Left forelimb (tissue), 1 donor: ENCODE results near the gene DLGAP5.

Experiments used
- DNase-seq: peaks from one replicate; pipeline ENCODE4 v3.0.0-alpha.2; 2018; ENCODE audit warnings: low spot score

Gene DLGAP5

DNA sequence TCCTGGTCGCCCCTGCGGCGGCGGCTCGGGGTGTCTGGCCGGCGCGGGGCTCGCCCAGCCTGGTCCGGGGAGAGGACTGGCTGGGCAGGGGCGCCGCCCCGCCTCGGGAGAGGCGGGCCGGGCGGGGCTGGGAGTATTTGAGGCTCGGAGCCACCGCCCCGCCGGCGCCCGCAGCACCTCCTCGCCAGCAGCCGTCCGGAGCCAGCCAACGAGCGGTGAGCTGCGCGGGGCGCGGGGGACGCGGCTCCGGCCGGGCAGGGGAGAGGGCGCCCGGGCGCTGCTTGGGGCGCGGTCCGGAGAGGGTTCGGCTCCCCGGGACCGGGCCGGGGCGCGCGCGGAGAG, 62.3 kb downstream of the DLGAP5 start, which contains the start of gene LGALS3:
Gene LGALS3, plus strand, starts transcription at position 167 of the 342 bp plus-strand sequence. CDS start 8,122 bp downstream, outside the sequence.
- DNase-seq, result peak; percentile 77

DNA sequence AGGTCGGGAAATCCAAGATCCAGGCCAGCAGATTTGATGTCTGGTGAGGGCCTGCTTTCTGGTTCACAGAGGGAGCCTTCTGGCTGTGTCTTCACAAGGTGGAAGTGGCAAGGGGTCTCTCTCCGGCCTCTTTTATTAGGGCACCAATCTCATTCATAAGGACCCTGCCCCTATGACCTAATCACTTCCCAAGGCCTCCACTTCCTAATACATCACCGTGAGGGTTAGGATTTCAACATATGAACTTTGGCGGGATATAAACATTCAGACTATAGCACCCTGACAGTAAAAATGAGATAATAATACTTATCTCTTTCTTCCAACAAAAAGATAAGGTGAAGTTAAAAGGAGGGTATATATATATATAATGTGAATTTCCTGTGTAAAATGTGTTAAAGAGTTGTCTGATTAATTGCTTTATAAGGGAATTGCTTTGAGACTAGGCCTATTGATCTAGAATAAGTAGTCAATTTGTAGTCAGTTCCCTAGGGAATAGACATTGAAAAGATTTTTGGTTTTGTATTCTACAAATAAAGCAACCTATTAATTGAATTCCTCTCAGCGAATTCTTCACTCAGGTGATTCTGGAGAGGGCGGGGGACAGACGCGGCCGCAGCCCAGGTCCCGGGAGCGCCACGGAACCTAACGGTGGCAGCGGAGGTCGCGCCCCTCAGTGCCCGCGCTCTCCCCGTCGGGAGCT, 62.8 kb downstream of the DLGAP5 start:
- DNase-seq, result no peak

DNA sequence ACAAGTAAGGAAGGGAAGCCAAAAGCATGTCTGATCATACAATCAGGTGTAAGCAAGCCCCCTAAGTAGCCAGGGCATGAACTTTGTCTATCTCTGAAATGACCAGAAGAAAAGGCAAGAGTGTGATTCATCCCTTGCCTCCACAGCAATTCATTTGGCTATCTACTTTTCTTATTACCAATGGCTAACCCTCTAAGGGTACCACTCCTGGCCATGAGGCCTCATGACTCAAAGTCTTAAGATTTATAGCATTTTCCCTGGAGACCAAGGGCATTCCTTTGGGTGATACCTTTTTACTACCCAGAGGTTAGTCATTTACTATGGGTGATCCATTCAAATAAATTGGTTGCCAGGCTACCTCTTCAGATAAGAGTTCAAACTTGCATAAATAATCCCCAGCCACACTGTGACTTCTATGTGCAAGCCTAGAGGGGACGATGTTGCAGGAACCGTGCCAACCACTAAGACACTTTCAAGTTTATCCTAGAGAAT, 63.9 kb downstream of the DLGAP5 start:
- no peak for DNase-seq

DNA sequence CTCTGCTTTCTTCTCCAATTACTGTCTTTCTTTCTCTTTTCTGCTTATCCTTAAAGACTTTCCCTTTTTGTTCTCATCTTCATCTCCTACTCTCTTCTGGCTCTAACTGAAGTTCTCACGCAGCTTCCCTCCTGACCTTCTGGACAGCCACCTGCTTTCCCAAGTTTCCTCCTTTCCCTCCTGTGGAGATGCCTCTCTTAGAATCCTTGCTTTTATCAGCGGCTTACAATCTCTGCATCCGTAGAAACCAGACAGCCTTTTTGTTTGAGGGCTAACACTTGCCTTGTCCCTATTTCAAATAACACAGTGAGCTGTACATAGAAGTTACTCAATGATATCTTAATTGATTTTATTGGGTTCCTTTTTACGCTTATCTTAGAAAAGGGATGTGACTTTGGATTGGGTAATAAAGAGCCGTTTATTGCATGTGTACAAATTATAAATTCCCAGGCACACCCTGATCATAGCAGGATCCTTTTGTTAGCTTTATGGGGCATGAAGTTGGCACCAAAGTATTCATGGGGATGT, 64.4 kb downstream of the DLGAP5 start:
- no peak for DNase-seq

DNA sequence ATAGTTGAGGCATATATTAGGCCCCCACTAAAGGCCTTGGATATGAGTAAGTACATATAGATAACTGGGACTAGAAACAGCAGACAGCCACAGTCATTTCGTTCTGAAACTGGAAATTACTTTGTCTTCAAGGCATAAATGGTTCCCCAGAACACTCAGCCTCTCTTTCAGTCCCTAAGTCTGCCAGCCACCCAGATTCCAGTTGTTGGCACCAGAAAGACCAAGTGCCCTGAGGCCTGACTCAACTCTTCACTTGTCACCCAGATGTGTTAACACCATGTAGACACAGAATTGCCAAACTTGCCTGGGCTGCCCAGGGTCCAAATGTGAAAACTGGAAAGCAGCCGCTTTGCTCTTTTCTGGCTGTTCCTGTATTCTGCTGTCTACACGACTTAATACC, 65.4 kb downstream of the DLGAP5 start:
- DNase-seq, result no peak

DNA sequence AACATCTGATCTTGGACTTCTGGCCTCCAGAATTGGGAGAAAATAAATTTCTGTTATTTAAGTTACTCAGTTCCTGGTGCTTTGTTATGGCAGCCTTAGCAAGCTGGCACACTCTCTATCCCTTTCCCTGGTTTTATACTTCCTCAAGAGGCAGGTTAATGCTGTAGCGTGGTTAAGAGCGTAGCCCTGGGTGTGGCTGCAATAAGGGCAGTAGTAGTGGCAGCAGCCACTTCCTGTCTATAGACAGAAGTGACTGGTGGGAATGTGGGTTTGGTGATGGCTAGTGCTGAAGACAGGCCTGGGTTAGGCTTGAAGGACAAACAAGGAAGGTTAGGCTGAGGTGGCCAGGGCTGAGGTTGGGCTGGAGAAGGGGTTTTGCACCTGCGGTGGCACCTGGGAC, 66.0 kb downstream of the DLGAP5 start:
- no peak for DNase-seq

DNA sequence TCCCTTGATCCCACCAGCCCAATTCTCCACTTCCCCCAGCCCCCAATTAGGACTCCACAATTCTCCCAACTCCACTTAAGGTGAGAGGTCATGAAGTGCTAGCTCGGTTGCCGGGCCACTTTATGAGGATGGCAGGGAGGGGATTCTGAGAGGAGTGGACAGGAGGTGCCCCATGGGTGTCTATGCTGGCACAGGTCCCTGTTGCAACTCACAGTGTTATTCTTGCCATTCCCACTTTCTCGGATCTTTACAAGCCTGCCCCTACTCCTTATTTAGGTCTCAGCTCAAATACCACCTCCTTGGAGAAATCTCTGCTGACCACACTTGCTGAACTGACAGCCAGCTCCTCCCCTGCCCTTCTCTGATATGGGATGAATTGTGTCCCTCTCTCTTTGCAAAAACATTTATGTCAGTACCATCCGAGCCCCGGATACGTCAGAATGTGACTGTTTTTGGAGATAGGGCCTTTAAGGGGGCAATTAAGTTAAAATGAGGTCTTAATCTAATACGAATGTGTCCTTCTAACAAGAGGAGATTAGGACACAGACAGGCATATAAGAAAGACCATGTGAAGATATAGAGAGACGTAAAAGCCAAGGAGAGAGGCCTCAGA, 66.5 kb downstream of the DLGAP5 start:
- no peak for DNase-seq

DNA sequence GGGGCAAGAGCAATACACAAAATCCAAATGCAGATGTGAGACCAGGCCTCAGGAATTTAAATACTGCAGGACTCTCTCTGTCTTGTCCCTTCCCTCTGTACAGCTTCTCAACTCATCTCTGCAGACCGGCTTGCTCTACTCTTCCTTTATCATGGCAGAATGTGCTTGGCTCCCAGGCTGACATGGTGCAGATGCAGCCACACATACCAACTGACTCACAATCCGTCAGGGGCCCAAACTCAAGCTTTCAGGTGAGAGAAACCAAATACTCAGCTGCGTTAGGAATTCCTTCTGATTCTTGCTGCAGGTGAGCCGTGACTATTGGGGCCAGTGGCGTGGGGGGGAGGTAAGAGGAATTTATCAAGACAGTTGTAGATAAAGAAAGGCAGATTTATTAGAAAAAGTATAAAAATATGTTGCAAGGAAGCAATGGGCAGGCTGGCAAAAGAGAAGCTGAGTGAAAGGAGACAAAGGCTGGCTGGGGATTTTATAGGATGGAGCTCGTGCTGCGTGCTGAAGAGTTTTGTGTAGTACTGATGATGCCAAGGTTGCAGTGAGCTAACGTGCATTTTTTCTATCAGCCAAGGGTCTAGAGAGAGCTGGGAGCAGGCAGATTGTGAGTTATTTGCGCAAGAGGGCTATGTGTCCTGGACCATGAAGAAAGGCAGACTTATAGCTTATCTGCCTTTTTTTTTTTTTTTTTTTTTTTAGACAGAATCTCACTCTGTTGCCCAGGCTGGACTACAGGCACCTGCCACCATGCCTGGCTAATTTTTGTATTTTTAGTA, 67.3 kb downstream of the DLGAP5 start:
- DNase-seq, result no peak

DNA sequence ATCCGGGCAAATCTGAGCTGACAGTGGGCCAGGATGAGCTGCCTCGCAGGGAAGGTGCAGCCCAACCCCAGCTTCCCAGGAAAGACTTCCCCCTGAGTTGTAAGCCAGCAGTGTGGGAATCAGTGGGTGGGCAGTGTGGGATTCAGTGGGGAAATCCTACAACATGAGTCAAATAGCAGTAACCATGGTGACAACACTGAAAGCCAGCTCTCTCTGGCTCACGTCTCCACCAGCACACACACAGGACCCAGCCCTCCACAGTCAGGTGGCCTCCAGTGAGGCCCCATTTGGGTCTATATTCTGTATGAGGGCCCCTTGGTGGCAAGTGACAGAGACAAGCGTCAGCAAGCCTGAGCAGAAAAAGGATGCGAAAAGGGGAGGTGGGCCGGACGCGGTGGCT, 68.3 kb downstream of the DLGAP5 start:
- DNase-seq, result no peak

DNA sequence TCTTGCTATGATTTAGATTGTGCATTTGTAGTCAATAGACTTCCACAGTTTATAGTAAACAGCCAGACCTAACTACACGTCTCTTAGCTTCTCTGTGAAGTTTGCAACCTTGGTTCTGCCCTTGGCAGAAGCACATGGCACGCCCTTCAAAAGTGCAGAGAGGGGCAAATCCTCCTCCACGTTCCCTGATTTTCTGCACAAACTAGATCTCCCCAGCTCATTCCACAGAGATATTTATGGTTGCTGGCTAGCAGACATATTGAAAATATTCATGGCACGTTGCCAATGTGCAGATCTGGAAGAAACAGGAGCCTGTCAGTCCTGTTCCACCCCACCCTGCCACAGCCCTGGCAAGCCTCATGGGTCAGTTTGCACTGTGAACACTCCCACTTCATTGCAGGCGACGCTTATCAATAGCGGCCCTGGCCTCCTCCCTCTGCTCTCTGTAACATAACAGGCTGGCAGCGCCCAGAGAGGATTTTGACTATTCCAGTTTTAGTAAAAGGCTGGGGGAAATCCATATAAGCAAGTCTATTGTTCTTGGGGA, 68.9 kb downstream of the DLGAP5 start:
- DNase-seq, result no peak

DNA sequence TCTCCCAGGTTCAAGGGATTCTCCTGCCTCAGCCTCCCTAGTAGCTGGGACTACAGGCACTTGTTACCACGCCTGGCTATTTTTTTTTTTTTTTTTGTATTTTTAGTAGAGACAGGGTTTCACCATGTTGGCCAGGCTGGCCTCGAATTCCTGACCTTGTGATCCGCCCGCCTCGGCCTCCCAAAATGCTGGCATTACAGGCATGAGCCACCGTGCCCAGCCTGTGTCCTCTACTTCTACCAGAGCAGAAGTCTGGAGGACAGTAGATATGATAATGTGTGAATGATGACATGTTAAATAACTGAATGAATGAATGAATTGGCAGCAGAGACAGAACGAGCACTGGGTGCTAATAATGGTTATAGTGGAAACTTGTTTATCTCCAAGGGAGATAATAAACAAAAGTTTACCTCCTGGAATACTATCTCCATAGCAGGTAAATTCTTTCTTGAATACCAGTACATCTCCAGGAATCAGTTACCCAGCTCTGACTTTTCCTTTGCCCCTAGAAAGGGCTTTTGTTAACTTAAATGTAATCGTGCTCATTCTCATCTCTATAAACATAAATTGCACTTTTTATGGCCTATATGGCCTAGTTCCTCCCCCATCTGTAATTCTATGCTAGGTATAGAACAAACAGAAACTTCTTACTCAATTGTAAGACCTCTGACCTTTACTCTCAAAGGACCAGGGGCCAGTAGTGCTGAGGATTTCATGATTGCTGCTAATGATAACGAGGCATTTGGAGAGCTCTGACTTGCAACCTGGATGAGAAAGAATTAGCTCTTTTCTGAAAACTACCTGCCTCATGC, 69.6 kb downstream of the DLGAP5 start:
- no peak for DNase-seq

DNA sequence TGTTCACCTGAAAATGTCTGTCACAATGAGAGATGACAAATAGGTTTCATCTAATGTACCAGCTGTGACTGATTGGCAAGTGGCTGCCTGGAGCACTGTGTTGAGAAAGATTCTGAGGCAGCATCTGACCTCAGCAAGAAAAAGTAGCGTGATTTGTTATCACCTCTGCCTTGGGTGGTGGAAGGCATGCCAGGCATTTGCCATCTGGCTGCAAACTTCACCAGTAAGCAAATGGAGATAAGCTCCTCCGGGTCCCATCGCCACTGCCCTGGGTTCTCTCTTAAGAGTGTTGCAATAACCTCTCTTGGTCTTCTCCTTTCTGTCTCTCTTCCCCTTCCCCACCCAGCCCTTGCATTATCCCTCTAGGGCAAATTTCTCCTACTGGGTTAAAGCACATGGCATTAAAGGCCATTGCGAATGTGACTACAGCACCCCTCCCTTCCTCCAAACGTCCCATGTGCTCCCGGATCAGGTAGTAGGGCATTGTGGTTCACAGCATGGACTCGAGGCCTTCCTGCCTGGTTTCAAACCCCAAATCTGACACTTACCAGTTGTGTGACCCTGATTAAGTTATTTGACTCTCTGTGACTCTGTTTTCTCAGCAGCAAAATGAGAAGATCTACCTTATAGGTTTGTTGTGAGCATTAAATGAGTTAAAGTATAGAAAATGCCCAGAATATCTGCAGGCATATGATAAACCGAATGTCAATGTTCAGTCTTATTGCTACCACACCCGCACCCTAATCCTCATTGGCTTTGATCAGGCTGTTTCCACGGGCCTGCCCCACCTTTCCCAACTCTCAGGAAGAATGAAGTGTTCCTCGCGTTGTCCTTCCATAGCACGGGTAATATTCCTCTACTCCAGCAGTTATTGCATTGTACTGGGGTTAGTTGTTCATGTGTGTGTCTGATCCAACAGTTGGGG, 70.6 kb downstream of the DLGAP5 start:
- no peak for DNase-seq

DNA sequence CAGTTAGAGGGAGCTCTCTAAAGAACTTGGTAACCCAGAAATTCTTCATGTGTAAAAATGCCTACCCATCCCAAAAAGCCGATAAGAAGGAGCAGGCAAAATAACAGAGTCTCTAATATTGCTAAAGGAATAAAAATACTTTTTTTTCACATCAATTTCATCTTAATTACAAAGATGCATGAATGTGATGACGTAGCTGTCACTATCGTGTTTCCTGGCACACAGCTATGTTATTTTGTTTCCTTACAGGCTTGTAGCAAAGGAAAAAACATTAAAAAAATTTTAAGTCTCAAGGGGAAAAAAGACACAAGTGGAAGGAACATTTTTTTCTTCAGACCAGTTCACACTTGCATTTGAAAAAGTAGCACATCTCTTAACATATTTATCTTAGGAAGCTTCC, 72.6 kb downstream of the DLGAP5 start:
- DNase-seq, result no peak

DNA sequence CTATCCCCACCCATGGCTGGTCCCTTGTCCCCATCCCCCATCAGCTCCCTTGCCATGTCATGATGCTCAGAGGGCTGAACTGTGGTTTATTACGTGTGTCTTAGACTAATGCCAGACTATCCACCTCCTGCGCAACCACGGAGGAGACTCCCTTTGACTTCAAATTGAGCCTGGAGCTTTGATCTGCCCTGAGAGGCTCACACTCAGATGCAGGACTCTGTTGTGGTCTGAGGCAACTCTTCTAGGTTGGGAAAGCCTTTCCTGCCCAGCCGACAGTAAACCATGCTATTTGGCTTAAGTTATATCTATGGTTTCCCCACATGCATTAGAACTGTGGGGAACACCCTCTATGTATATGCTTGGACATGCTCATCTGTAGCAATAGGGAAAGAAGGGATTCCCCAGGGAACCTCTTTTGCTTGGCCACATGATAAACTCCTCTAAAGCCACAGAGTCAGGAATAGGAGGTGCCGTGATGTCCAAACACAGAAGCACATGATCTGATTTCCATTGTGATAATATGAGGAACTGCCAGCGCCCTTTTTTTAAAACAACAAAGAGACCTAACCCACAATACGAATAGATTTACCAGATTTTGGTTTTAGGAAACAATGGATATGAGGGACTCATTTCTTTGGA, 73.5 kb downstream of the DLGAP5 start:
- no peak for DNase-seq

DNA sequence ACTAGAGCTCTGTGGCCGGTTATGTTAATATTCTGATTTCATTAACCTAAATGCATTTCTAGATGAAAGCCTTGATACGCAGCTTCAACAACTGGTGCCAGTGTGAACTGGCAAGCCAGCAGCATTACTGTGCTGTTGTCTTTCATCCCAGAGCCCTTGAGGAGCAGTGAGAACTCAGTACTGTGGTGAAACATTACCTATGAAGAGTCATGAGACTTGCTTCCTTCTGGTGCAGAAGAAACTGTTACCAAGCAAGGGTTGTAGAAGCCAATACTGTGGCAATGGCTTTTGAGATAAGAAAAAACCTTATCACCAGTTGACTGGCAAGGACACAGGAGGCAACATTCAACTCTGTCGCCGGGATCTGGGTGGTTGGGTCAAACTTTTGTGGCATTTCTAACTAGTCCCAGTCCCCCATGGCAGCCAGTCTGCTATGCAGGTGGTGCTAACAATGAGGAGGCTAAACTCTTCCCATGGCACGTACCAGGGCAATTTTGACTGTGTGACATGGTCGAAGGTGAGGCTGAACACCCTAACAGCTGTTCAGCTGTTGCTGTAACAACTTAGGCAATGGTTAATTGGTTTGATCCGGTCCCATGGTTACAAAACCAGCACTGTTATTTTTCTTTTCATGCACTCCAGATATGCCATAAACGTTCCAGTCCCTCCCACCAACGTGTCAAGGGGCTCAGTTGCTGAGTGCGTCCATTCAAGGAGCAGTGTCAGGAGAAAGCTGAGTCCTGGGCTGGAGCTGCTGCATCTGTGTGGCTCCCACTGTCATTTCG, 74.9 kb downstream of the DLGAP5 start:
- DNase-seq, result no peak

DNA sequence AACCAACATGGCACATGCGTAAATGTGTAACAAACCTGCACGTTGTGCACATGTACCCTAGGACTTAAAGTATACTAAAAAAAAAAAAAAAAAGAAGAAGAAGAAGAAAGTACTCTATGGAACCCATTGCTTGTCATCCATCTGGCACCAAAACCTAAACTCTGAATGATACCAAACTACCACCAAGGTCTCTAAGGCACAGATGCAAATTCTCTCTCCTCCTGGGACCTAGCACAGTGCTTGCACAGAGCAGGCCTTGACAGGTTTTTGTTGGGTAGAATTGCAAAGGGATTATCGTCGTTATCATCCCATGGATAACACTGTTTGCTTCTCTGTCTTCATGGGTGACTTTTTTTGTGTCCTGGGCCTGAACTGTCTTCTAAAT, 75.5 kb downstream of the DLGAP5 start:
- DNase-seq, result no peak

DNA sequence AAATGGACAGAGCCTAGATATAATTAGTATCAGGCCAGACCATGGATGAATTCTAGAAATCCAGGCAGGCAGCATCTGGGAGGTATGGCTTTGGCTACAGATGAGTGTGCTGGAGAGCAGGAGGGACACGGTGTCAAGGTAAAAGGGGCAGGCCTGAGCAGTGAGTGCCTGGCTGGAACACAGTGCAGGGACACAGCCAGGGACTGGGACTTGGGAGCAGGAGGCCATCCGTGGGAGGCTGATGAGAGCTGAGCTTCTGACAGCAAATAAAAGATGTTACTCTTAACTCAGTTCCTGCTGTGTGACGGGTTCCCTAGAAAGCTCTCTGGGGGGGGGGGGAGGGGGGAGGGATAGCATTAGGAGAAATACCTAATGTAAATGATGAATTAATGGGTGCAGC, 75.9 kb downstream of the DLGAP5 start:
- no peak for DNase-seq

DNA sequence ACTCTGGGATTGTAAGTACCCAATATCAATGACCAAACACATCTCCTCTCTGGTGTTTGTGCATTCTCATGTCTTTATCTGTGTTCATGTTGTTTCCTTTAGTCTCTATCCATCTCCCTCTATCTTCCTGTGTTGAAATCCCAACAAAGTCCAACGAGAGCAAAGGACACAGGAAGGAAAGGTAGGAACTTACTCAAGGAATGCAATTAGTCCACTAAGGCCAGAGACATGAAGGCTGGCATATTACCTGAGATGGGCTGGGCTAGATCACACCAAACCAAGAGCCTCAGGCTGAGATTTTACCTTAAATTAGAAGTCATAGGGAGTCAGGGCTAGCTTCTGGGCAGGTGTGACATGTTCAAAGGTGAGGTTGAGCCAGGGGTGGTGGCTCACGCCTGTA, 76.7 kb downstream of the DLGAP5 start:
- no peak for DNase-seq

DNA sequence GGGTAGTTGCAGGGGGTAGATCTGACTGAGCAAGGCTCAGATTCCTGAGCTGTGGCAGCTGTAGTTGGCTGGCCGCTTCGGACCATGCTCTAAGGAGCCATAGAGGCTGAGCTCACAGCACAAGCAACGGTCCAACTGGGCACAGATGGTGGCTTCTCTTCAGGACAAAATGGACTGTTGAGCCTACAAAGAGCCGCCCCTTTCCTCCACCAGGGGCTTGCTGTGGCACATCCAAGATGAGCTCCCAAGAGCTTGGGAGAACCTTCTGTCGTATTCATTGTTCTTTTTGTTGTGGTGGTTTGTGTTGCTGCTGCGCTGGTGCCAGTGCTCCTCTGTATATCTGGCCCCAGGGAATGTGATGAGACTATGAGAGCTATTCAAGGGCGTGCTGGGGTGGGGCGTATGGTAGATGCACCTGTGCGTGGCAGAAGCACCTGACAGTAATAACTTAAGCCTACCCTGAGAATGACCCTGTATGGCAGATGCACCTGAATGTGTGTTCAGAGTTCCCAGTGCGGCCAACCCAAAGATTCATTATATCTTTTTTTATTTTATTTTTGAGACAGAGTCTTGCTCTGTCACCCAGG, 80.2 kb downstream of the DLGAP5 start:
- no peak for DNase-seq
